IgD-negative memory B cell (primary cell): Measurements from ENCODE around the gene MTX3. TPM values are rescaled to one million over a fixed set of nuclear protein-coding genes. Genes with fewer than 3 reads are reported as not detected.

ENCODE experiments used
- H3K27ac Mint-ChIP-seq, 3 donors: one replicate each; pipeline ENCODE4 v1.8.0; 2020 to 2022; ENCODE audit warnings: mild to moderate bottlenecking in 3 of 3, mixed read lengths in 3 of 3, moderate library complexity in 1 of 3
- H3K27me3 Mint-ChIP-seq: one replicate; pipeline ENCODE4 v1.8.0; 2021; ENCODE audit warnings: mixed read lengths
- H3K36me3 Mint-ChIP-seq: one replicate; pipeline ENCODE4 v1.8.0; 2020; ENCODE audit warnings: mild to moderate bottlenecking, mixed read lengths
- H3K4me1 Mint-ChIP-seq, 3 donors: one replicate each; pipeline ENCODE4 v1.8.0; 2020 to 2022; ENCODE audit warnings: mixed read lengths in 3 of 3, mild to moderate bottlenecking in 1 of 3
- H3K4me3 Mint-ChIP-seq, 4 donors: one replicate each; pipeline ENCODE4 v1.8.0; 2020 to 2022; ENCODE audit warnings: mild to moderate bottlenecking in 4 of 4, mixed read lengths in 4 of 4, moderate library complexity in 3 of 4
- H3K9me3 Mint-ChIP-seq, 3 donors: one replicate each; pipeline ENCODE4 v1.8.0; 2020 to 2021; ENCODE audit warnings: mixed read lengths in 3 of 3, mild to moderate bottlenecking in 1 of 3
- polyA plus RNA-seq: library from polyadenylated mRNA; unstranded; fragments of 300-500 nt; fragmentation: Illumina TruSeq; gene quantifications from one replicate; pipeline ENCODE4 v1.2.3, GENCODE V29; 2021

MTX3 gene
- polyA plus RNA-seq, 1 donor from 2014 or later, result 3.1 TPM

DNA sequence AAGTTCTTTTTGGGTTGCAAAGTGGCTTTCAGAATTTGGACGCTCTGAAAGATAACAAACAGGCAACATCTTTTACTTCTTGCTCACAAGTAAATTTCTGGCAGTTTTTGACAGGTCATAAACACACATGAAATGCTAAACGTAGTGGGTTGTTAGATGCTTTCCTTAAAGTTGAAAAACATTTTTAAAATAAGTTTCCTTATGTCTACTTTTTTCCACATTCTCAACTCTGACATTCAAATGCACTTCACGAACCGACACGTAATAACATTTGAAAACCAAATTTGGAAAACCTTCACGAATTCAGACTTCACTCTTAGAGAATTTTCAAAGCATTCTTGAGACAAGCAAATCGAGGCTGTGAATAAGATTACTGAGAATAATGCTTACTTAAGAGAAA, 26.9 kb downstream of the MTX3 start:
- H3K4me1 Mint-ChIP-seq, result peaks cover 0 to 2% (median 0%) of the 10 kb centered on the region in 3 donors
- H3K36me3 Mint-ChIP-seq, result no peaks in the 10 kb centered on the region
- H3K9me3 Mint-ChIP-seq, result no peaks in the 10 kb centered on the region
- H3K27ac Mint-ChIP-seq, result no peak overlapping the region
- no peak overlapping the region for H3K4me3 Mint-ChIP-seq
- peaks cover 1% of the 10 kb centered on the region for H3K27me3 Mint-ChIP-seq

DNA sequence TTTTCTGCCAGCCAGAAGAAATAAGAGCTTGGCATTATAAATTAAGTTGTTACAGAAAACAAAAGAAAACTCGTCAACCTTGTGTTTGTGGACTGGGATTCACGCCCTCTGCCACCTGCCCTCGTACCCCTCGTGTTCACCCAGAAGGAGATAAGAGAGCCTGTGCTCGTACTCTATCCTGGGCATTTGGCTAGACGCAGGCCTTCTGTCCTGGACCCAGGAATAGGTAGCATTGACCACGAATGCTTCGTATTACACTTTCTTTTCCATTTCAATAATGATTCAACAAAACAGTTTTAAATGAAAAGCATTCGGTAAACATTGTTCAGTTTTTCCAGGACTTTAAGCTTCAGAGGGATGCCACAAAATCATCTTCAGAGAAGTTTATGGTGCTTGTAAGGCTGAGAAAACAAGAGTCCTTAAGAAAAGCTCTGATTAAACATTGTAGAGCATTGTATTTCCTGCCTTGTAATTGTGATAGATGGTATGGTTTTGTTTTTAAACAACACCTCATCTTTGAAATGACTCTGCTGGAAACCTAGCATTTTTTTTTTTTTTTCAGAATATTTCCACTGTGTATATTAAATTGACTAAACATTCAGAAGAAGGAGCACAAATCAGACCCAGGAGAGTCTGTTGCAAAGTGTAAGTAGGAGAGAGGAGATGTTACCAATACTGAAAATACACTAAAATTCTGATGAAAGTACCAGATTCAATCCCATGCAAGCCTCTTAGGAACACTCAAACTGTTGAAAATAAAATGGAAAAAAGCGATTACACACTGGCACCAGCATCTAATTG, 27.6 kb downstream of the MTX3 start:
- H3K27me3 Mint-ChIP-seq, result peaks cover 1% of the 10 kb centered on the region
- peaks cover 0 to 2% (median 0%) of the 10 kb centered on the region in 3 donors for H3K4me1 Mint-ChIP-seq
- H3K36me3 Mint-ChIP-seq, result no peaks in the 10 kb centered on the region
- no peak overlapping the region for H3K4me3 Mint-ChIP-seq
- H3K9me3 Mint-ChIP-seq, result no peaks in the 10 kb centered on the region
- no peak overlapping the region for H3K27ac Mint-ChIP-seq

DNA sequence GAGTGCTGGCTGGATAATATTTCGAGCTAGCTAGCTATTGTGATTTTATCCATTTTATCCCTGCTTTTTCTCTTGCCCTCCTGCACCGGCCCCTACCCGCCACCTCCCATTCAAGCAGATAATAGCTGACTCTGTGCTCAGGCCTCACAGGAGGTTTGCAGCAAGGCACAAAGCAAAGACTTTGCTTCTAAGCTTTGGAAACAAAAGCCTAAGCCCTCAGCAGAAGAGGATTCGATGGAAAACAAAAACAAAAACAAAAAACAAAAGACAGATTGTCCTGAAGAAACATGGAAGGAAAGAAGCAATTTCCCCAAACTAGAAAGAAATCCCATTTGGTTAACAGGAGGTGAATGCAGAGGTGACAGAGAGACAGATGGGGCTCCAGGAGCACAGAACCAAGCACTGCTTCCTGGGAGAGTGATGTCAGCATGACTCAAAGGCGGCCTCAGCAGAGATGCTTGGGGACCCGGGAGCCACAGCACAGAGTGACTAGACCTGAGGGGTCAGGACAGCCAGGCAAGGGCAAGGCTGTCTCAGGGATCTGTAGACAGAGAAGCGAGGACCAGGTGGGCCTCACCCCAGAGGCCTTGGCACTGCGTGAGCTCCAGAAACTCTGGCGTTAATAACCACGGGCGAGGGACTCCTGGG, 28.4 kb downstream of the MTX3 start:
- Mint-ChIP-seq H3K36me3 (no peaks in the 10 kb centered on the region), H3K4me3 (no peak overlapping the region), H3K27me3 (peaks cover 1% of the 10 kb centered on the region), H3K4me1 (peaks cover 0 to 2% (median 0%) of the 10 kb centered on the region in 3 donors), H3K9me3 (no peaks in the 10 kb centered on the region), H3K27ac (no peak overlapping the region)

DNA sequence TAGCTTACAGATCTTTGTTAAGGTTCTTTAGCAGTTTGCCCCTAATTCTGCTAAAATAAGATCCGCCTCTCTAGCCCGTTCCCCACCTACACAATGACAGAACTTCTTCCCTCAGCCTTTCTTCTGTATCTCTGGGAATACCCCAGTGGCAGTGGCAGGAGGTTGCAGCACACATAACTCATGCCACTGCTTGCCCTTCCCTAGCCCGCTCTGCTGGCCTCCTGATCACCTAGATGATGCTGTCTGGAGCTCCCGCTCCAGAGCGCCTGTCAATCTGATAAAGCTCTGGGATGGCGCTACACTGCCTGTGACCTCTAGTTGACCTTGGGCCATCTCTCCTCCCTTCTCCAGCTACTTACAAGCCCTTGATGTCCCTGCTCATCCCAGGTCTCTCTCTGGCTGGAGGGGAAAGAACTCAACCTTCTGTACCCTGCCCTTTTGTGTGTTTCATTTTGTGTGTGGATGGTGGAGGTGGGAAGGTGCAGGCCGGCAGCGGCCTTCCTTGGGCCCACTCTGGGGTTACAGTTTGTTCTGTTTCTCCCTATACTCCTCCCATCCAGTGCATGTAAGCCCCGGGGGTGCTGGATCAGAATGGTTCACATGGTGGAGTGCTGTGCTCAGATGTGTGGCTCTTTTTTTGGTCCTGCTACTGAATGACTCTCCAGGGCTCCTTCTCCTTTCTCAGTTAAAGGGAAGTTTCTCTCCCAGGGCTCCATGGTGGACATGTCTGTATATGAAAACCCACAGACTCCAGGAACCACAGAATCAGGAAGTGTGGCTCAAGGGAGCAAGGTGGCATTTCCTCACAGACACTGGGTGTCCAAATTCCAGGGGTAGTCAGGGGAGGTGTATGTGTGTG, 29.1 kb downstream of the MTX3 start:
- Mint-ChIP-seq H3K36me3 (no peaks in the 10 kb centered on the region), H3K27ac (no peak overlapping the region), H3K27me3 (peaks cover 1% of the 10 kb centered on the region), H3K4me1 (peaks cover 0 to 2% (median 0%) of the 10 kb centered on the region in 3 donors), H3K9me3 (no peaks in the 10 kb centered on the region), H3K4me3 (no peak overlapping the region)

DNA sequence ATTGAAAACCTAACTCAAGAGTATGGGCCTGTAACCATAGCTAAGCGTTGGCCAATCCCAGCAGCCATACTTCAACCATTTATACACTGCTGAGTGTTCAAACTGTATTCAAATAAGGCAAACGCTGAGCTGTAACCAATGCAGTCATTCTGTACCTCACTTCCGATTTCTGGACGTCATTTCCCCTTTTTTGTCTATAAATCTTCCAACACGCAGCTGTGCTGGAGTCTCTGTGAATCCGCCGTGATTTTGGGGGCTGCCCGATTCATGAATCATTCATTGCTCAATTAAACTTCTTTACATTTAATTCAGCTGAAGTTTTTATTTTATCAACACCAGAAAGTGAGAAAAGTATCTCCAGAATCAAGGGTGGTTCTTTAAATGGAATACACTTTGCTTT, 31.7 kb downstream of the MTX3 start:
- Mint-ChIP-seq H3K36me3 (no peaks in the 10 kb centered on the region), H3K27me3 (peaks cover 3% of the 10 kb centered on the region), H3K27ac (no peak overlapping the region), H3K4me3 (no peak overlapping the region), H3K4me1 (peaks cover 0 to 1% (median 0%) of the 10 kb centered on the region in 3 donors), H3K9me3 (no peaks in the 10 kb centered on the region)

DNA sequence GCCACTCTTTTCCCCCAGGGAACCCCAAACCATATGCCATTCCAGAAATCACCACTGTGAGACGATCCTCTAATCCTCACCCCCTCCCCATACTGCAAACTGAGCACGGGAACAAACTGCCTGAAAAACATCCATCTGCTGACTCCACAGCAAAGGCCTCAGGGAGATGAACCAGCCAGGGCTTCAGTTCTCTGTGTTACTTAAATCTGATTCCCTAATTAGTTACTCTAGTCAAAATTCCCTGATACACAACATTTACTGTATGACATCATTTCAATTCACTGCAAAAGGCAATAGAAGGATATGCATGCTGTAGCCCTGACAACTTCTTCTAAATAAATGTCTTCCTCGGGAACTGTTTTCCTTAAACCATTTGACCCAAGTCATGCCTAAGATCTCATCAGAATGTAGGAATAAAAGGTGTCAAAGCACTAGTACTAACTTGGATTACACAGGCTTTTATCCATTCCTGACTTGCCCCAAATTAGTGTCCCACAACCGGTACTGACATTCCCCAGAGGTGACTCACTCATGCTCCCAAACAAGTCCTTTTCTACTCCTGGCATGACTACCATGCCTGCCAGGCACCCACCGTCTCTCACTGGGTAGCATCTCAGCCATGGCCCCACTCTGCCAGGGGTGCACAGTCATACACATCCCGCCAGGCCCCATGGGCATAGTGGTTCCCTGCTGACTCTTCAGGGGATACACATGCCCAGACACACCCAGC, 35.0 kb downstream of the MTX3 start:
- Mint-ChIP-seq H3K27ac (no peak overlapping the region), H3K4me1 (peaks cover 0 to 1% (median 0%) of the 10 kb centered on the region in 3 donors), H3K36me3 (no peaks in the 10 kb centered on the region), H3K9me3 (peaks cover 0 to 3% (median 0%) of the 10 kb centered on the region in 3 donors), H3K27me3 (peaks cover 6% of the 10 kb centered on the region), H3K4me3 (no peak overlapping the region)

DNA sequence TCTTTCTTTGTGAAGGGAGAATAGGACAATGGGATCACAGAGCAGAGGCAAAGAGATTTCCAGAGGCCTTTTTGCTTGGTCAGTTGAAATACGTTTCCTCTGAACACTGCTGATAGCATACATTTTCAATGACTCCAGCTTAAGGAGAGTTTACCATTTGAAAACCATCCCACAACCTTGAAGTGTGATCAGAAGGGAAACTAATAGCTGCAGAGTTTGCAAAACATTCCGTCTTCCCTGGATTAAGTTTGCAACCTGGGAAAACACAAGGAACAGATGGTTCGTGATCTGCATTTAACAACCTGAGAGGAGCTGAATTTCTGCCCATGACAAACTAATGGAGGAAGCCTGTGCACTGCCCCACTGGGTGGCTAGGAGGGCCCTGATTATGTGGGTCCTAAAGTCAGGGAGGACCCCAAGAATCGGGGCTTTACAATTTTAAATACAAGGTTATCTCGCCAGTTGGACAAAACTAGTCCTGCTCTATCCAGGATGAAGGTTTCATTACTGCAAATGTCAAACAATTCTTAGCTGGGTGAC, 35.6 kb downstream of the MTX3 start:
- no peak overlapping the region for H3K27ac Mint-ChIP-seq
- peaks cover 0 to 1% (median 0%) of the 10 kb centered on the region in 3 donors for H3K4me1 Mint-ChIP-seq
- H3K9me3 Mint-ChIP-seq, result peaks cover 0 to 3% (median 0%) of the 10 kb centered on the region in 3 donors
- peaks cover 6% of the 10 kb centered on the region for H3K27me3 Mint-ChIP-seq
- H3K36me3 Mint-ChIP-seq, result no peaks in the 10 kb centered on the region
- no peak overlapping the region for H3K4me3 Mint-ChIP-seq

DNA sequence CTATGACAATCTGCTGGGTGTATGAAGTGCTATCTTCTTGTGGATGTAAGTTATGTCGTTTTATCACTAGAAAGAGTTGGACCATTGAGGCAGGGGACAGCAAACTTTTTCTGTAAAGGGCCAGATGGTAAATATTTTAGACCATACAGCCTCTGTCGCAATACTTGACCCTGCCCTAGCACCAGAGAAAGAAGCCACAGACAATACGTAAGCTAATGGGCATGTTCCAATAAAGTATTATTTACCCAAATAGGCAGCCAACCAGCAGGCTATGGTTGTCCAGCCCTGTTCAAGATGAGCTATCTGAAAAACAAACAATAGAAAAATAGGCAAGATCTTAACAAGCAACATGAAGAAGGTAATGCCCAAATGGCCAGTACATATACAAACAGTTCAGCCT, 36.4 kb downstream of the MTX3 start:
- no peak overlapping the region for H3K27ac Mint-ChIP-seq

DNA sequence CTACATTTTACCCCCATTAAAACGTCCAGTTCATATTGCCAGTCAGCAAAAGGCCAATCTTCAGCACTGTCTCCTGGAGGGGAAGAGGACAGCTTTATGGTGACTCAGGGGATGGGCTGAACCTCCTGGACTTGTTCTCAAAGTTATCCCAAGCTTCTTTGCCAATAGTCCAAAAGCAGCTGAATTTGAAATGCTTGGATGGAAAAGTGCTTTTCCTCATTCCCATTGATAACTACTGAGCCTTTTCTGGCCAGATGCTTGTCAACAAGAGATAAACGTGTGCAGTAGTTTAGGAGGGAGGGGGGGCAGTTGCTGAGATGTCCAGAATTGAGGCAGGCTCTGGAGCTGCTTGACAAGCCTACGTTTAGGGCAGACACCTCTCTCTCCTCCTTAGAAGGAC, 43.5 kb downstream of the MTX3 start:
- Mint-ChIP-seq H3K36me3 (no peaks in the 10 kb centered on the region), H3K4me1 (peaks cover 3 to 4% (median 4%) of the 10 kb centered on the region in 3 donors), H3K27ac (no peak overlapping the region), H3K4me3 (no peak overlapping the region), H3K9me3 (no peaks in the 10 kb centered on the region), H3K27me3 (peaks cover 1% of the 10 kb centered on the region)

More for the DNA sequence above, 36.4 kb downstream of the MTX3 start:
- Mint-ChIP-seq H3K36me3 (no peaks in the 10 kb centered on the region), H3K4me1 (peaks cover 0 to 1% (median 0%) of the 10 kb centered on the region in 3 donors), H3K4me3 (no peak overlapping the region), H3K9me3 (peaks cover 0 to 3% (median 0%) of the 10 kb centered on the region in 3 donors), H3K27me3 (peaks cover 6% of the 10 kb centered on the region)

DNA sequence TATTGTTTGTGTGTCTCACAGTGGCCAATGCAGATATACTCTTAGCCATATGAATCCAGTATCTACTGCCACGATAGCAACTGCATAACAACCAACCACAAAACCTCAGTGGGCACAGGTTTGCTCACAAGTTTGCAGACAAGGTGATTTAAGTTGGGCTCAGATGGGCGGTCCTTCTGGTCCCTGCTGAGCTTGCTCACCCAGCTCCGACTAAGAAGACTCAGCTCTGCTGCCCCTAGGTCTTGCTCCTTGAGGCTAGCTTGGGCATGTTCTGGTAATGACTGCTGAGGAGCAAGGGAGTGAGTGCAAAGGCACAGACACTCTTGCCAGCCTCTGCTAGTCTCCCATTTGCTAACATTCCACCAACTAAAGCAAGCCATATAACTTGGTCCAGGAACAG, 52.6 kb downstream of the MTX3 start:
- no peak overlapping the region for H3K27ac Mint-ChIP-seq
- H3K36me3 Mint-ChIP-seq, result no peaks in the 10 kb centered on the region
- H3K4me3 Mint-ChIP-seq, result no peak overlapping the region
- H3K4me1 Mint-ChIP-seq, result no peaks in the 10 kb centered on the region
- peaks cover 2% of the 10 kb centered on the region for H3K27me3 Mint-ChIP-seq
- no peaks in the 10 kb centered on the region for H3K9me3 Mint-ChIP-seq

DNA sequence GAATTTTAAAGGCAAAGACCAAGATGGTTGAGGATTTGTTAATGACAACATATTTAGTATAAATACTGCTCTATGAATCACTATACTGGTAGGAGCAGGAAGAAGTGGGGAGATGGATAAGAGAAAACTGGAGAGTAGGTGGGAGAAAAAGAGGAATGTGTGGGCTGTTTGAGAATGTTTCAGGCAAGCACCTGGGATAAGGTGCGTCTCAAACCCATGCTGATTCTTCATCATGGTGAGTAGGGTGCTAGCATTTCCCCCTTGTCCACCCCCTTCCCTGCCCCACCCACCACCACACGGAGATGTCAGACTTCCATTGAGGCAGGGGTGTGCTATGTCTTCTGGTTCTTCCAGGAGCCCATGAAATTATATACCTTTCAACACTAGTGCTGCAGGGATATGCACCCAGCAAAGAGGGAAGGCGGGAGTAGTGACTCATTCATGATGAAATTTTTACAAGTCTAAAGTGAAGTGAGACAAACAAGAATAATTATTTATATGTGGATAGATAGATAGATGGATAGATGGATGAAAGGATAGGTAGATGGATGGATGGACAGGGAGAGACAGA, 54.3 kb downstream of the MTX3 start:
- peaks cover 2% of the 10 kb centered on the region for H3K27me3 Mint-ChIP-seq
- no peaks in the 10 kb centered on the region for H3K4me1 Mint-ChIP-seq
- no peaks in the 10 kb centered on the region for H3K36me3 Mint-ChIP-seq
- H3K4me3 Mint-ChIP-seq, result no peak overlapping the region
- no peaks in the 10 kb centered on the region for H3K9me3 Mint-ChIP-seq
- H3K27ac Mint-ChIP-seq, result no peak overlapping the region

DNA sequence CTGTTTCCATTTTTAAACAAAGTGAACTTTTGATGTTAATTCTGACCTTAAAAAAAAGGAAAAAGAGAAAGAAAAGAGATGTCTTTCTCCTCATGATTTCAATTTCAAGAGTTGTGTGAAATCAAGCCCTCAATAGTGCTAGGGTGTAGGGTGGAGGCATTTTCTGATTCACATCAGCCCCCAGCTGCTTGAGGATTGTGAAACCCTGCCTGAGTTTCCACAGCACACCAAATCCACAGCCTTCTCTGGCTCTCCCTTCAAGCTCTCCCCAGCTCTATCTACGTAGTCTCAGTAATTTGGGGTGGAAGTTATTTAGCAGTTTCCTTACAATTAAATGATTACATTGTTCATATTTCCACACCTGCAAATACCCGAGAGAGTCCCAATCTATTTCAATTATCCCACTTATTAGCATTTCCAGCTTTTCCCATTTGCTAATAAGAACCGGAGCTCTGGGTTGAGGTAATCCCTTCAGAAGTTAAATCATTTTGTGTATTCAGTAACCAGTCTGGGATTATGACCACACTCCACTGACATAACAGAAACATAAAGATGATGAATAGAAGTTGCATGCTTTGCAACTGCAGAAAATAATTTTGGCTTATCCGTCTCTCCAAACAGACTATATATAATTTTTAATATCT, 54.9 kb downstream of the MTX3 start:
- Mint-ChIP-seq H3K27ac (no peak overlapping the region), H3K4me3 (no peak overlapping the region), H3K27me3 (peaks cover 2% of the 10 kb centered on the region), H3K9me3 (no peaks in the 10 kb centered on the region), H3K4me1 (no peaks in the 10 kb centered on the region), H3K36me3 (no peaks in the 10 kb centered on the region)

DNA sequence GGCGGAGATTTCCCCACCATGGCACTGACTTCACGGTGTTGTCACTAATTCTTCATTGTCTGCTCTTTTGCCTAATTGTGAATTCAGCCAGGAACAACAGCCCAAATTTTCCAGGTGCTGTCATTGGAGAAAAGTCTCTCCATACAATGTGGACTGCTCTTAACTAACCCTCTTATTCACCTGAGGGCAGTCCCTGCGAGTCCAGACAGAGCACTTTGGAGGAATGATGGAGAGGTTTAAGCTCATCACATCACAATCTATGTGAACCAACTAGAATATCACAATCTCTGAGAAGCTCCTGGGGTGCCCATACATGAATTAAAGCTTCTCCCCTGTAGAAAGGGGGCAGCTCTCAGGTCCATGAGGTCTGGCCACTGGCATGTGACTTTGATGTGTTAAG, 56.4 kb downstream of the MTX3 start:
- Mint-ChIP-seq H3K36me3 (no peaks in the 10 kb centered on the region), H3K4me3 (no peak overlapping the region), H3K27ac (no peak overlapping the region), H3K9me3 (no peaks in the 10 kb centered on the region), H3K4me1 (no peaks in the 10 kb centered on the region), H3K27me3 (peaks cover 2% of the 10 kb centered on the region)
